GM10266 (cell line): ENCODE data around the gene PPFIBP1.

Source experiments
- DNase-seq: peaks from one replicate; pipeline ENCODE4 v3.0.0; 2012; ENCODE audit errors: extremely low spot score
- CTCF ChIP-seq: IDR thresholded peaks from 2 replicates; pipeline ENCODE4 v1.5.1; 2012; ENCODE audit warnings: mild to moderate bottlenecking, low read depth; ENCODE audit not compliant: control insufficient read depth, insufficient read depth; ENCODE audit errors: missing control alignments

The PPFIBP1 gene

GRCh38 chr12:27566159-27566558 lies 42.2 kb downstream of the PPFIBP1 start:
- DNase-seq = no peak
- no peak for TF ChIP-seq CTCF

- DNase-seq = no peak
- TF ChIP-seq CTCF = no peak
Measured at GRCh38 chr12:27566626-27567025, 42.6 kb downstream of the PPFIBP1 start.

GRCh38 chr12:27571463-27571862 lies 47.5 kb downstream of the PPFIBP1 start:
- TF ChIP-seq CTCF = no peak
- DNase-seq = no peak

GRCh38 chr12:27572486-27573255 lies 48.7 kb downstream of the PPFIBP1 start:
- no peak for DNase-seq
- no peak for TF ChIP-seq CTCF

GRCh38 chr12:27573972-27574371 lies 50.0 kb downstream of the PPFIBP1 start:
- DNase-seq = no peak
- TF ChIP-seq CTCF = no peak

- DNase-seq = no peak
- TF ChIP-seq CTCF = no peak
Measured at GRCh38 chr12:27575090-27575761, 51.2 kb downstream of the PPFIBP1 start.

- no peak for TF ChIP-seq CTCF
- no peak for DNase-seq
Measured at GRCh38 chr12:27575762-27576118, 51.7 kb downstream of the PPFIBP1 start.
